Measurements from ENCODE around the gene CPNE9. TPM values are rescaled to one million over a fixed set of nuclear protein-coding genes. Genes with fewer than 3 reads are reported as not detected.

Gene CPNE9
- total RNA-seq, 1 donor from 2014 or later: 0.49 TPM

Other genes with a start within 250 kb of the CPNE9 start
- gene LHFPL4, start 150.0 kb upstream of the CPNE9 start, total RNA-seq: 29.5 TPM
- gene MTMR14, start 54.3 kb upstream of the CPNE9 start, total RNA-seq: 12.0 TPM
- gene BRPF1, start 27.9 kb downstream of the CPNE9 start, total RNA-seq: 13.5 TPM
- gene OGG1, start 46.1 kb downstream of the CPNE9 start, total RNA-seq: 51.9 TPM
- gene CAMK1, start 66.1 kb downstream of the CPNE9 start, total RNA-seq: 39.8 TPM
- gene TADA3, start 88.6 kb downstream of the CPNE9 start, total RNA-seq: 42.3 TPM
- 101 TPM for gene ARPC4, start 89.2 kb downstream of the CPNE9 start, total RNA-seq
- 19.7 TPM for gene TTLL3, start 106.4 kb downstream of the CPNE9 start, total RNA-seq
- 15.5 TPM for gene RPUSD3, start 140.2 kb downstream of the CPNE9 start, total RNA-seq
- gene CIDEC, start 176.4 kb downstream of the CPNE9 start, total RNA-seq: not detected
- gene JAGN1, start 186.8 kb downstream of the CPNE9 start, total RNA-seq: 8.9 TPM
- gene IL17RE, start 199.0 kb downstream of the CPNE9 start, total RNA-seq: 0.49 TPM
- 3.2 TPM for gene IL17RC, start 213.3 kb downstream of the CPNE9 start, total RNA-seq
- gene CRELD1, start 230.0 kb downstream of the CPNE9 start, total RNA-seq: 16.7 TPM
- gene PRRT3, start 248.6 kb downstream of the CPNE9 start, total RNA-seq: 2.5 TPM